ENCODE measurements around the gene LACRT. TPM values are rescaled to one million over a fixed set of nuclear protein-coding genes. Genes with fewer than 3 reads are reported as not detected.

The LACRT gene
- total RNA-seq, 2 donors from 2014 or later = not detected

- H3K4me3 ChIP-seq = no peak overlapping the region
- H3K9me3 ChIP-seq = no peaks in the 10 kb centered on the region
- peaks cover 0 to 31% of the 10 kb centered on the region in 2 donors for H3K4me1 ChIP-seq
- no peak for DNase-seq (ENCODE audit: low spot score)
- TF ChIP-seq CTCF (IDR thresholded peaks at IDR 0.05) = no peak
- no peaks in the 10 kb centered on the region for H3K36me3 ChIP-seq
- H3K27me3 ChIP-seq = no peaks in the 10 kb centered on the region
- no peak overlapping the region for H3K27ac ChIP-seq
Measured at GRCh38 chr12:54584128-54584527, 50.6 kb downstream of the LACRT start.

- no peaks in the 10 kb centered on the region for H3K9me3 ChIP-seq
- H3K27me3 ChIP-seq = no peaks in the 10 kb centered on the region
- H3K4me1 ChIP-seq = peaks cover 0 to 27% of the 10 kb centered on the region in 2 donors
- TF ChIP-seq CTCF (IDR thresholded peaks at IDR 0.05) = no peak
- DNase-seq (ENCODE audit: low spot score) = no peak
- no peak overlapping the region for H3K27ac ChIP-seq
- H3K4me3 ChIP-seq = no peak overlapping the region
- no peaks in the 10 kb centered on the region for H3K36me3 ChIP-seq
Measured at GRCh38 chr12:54583726-54584125, 51.0 kb downstream of the LACRT start.

GRCh38 chr12:54581412-54581811 is 53.3 kb downstream of the LACRT start:
- H3K4me1 ChIP-seq = peaks cover 0 to 13% of the 10 kb centered on the region in 2 donors
- H3K9me3 ChIP-seq = no peaks in the 10 kb centered on the region
- no peak for TF ChIP-seq CTCF (IDR thresholded peaks at IDR 0.05)
- H3K4me3 ChIP-seq = no peak overlapping the region
- H3K27ac ChIP-seq = no peak overlapping the region
- no peaks in the 10 kb centered on the region for H3K27me3 ChIP-seq
- H3K36me3 ChIP-seq = no peaks in the 10 kb centered on the region
- DNase-seq (ENCODE audit: low spot score) = no peak

Other genes starting within 250 kb of the LACRT start
- gene ITGA5, start 215.6 kb downstream of the LACRT start, total RNA-seq = 100 to 1,000 TPM in 1 of 2 donors, 10 to 100 TPM in 1; 80.5 to 144 TPM
- not detected for gene GTSF1, start 161.3 kb downstream of the LACRT start, total RNA-seq
- gene NCKAP1L, start 137.1 kb downstream of the LACRT start, total RNA-seq = 1 to 10 TPM; 2.9 to 8.3 TPM
- 1 to 10 TPM; 1.7 to 4.8 TPM for gene PDE1B, start 85.3 kb downstream of the LACRT start, total RNA-seq
- gene PPP1R1A, start 46.2 kb downstream of the LACRT start, total RNA-seq = 100 to 1,000 TPM; 104 to 111 TPM
- gene DCD, start 13.5 kb upstream of the LACRT start, total RNA-seq = not detected
- not detected for gene MUCL1, start 219.6 kb upstream of the LACRT start, total RNA-seq

Measured in right atrium auricular region (tissue), 2 donors.